NCI-H2227 (cell line): Measurements from ENCODE around the gene JADE3.
"Not testable (repeated sequence)": the region's sequence is repeated elsewhere in the genome, so short reads cannot be mapped to it uniquely, and the experiment has no call there.

ENCODE experiments used
- DNase-seq: peaks from one replicate; lab custom pipeline; 2025; ENCODE audit not compliant: unreplicated experiment; lab: John Stamatoyannopoulos, UW

The JADE3 gene

DNA sequence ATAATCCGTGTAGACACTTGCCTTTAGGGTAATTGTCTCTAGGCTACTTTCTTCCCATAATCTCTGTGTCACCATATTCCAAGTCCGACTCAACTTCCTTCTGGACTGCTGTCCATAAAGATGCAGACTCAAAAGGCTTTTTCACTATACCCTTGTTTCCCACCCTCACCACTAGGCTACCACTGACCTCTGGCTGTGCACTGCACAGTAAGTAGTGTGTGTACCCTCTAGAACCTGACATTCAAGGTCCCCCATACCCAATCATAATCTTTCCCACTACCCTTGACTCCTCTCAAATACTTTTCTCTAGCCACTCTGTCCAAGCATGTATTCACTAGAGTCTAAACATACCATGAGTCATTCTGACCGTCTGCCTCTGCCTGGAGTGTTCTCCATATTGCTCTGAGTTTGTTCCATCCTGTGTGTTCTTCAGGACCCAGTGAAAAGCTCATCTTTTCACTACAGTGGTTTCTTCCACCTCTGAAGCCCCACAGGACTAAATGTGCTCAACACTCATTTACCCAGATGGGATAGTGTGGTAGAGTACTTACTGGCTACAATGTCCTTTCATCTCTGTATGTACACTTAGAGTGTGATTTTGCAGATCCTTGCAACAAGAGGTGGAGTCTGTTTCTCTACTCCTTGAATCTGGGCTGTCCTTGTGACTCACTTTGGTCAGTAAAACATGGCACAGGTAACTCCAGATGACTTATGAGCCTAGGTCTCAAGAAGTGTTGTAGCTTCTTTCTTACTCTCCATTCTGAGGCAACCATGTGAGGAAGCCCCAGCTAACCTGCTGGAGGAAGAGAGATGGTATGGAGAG, 17.4 kb downstream of the JADE3 start:
- DNase-seq, result no peak

DNA sequence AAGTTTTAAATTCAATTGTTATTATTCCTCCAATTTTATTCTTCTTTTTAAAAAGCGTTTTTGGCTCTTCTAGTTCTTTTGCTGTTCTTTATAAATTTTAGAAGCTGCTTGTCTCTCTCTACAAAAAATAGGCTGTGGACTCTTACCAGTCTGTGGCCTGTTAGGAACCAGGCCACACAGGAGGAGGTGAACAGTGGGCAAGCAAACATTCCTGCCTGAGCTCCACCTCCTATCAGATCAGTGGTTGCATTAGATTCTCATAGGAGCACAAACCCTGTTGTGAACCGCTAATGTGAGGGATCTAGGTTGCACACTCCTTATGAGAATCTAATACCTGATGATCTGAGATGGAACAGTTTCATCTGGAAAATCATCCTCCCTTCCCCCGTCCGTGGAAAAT, 23.1 kb downstream of the JADE3 start:
- DNase-seq, result no peak

DNA sequence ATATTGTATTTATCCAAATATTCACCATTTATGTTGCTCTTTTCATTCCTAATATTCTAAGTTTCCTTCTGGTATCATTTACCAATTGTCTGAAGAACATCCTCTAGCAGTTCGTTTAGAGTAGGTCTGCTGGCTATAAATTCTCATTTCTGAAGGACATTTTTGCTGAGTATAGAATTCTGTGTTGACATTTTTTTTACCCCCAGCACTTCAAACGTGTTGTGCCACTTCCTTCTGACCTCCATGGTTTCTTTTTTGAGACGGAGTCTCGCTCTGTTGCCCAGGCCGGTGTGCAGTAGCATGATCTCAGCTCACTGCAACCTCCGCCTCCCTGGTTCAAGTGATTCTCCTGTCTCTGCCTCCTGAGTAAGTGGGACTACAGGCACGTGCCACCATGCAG, 26.4 kb downstream of the JADE3 start:
- no peak for DNase-seq

DNA sequence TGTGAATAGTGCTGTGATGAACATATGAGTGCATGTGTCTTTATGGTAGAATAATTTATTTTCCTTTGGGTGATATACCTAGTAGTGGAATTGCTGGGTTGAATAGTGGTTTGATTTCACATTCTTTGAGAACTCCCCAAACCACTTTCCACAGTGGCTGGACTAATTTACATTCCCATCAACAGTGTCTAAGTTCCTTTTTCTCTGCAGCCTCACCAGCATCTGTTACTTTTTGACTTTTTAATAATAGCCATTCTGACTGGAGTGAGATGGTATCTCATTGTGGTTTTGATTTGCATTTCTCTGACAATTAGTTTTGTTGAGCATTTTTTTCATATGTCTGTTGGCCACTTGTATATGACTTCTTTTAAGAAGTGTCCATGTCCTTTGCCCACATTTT, 29.1 kb downstream of the JADE3 start:
- DNase-seq, result no peak

DNA sequence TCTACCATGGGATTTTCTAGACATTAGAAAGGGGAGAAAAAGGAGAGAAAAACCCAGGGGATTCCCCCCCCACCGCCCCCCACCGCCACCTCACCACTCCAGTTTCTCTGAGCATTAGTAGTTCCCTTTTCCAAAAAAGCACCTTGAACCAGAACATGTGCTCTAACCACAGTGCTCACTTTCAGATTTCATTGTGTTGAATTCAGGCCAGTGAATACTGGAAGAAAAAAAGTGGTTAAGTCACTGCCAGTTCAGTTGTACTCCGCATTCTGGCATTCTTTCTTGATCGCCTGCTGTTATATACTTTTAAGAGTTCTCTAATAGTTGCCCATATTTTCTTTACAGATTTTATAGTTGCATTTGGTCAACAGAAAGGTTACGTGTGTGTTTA, 40.9 kb downstream of the JADE3 start:
- no peak for DNase-seq

DNA sequence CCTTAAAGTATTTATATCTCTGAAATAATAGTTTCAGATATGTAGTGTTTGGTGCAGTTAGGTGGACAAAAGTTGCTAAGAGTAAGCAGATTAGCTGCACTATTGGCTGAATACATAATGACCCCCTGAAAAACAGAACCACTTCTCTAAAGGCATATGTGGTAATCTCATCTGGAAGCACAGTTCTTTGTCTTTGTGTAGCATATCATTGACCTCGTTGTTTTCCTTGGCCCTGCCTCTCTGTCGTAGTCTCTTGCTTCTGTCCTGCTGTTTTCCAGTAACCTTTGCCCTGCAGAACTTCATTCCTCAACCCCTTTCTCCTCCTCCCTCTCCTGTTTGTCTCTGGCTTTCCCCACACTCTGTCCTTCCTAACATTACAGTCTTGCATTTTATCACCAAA, 41.4 kb downstream of the JADE3 start:
- DNase-seq, result no peak

DNA sequence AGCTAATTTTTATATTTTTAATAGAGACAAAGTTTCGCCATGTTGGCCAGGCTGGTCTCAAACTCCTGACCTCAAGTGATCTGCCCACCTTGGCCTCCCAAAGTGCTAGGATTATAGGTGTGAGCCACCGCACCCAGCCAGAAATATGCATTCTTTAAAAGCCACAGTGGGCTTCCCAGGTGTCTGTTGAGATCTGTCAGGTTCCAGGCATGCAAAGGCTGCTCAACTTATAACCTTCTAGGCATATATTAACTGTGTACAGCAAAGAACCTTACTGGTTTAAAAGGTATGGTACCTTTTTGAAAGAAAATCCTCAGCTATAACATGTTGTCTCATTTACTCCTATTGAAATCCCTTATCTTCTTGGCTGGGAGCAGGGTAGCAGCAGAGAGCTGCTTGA, 42.5 kb downstream of the JADE3 start:
- DNase-seq, result no peak

DNA sequence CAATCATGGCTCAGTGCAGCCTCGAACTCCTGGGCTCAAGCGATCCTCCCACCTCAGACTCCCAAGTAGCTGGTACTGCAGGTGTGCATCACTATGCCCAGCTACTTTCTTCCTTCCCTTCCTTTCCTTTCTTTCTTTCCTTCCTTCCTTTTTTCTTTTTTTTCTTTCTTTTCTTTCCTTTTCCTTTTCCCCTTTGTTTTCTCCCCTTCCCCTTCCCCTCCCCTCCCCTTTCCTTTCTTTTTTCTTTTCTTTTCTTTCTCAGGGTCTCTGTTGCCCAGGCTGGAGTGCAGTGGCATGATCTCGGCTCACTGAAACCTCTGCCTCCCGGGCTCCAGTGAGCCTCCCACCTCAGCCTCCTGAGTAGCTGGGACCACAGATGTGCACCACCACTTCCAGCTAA, 44.4 kb downstream of the JADE3 start:
- not testable (repeated sequence) for DNase-seq

DNA sequence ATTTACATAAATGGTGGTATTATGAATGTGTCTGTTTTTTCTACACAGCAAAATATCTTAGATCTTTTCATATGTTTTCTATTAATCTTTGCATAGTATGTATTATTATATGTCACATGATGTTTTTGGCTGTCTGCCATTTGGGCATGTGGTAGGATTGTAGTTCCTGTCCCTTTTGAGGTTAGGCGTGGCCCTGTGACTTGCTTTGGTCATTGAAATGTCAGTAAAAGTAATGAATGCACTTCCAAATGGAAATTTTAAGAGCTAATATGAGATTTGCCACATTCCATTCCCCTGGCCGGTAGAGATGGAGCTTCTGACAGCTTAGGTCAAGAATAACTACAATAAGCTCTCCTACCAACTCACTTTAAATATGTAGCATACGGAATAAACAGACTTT, 45.1 kb downstream of the JADE3 start:
- no peak for DNase-seq

DNA sequence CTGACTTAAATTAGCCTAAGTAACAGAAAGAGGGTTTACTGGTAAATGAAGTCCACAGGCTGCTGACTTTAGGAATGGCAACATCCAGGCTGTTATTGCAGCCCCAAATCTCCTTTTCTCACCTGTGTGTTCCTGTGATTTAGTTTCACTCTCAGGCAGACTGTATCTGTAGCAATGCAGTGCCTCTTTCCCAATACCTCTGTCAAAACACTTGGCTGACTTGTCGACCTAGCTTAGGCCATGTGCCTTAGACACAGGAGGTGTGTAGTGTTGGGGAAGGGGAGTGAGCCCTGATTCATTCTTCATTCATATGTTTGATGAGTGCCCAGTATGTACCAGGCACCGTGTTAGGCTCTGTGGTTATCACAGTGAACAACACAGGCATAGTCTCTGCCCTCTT, 46.9 kb downstream of the JADE3 start:
- no peak for DNase-seq

DNA sequence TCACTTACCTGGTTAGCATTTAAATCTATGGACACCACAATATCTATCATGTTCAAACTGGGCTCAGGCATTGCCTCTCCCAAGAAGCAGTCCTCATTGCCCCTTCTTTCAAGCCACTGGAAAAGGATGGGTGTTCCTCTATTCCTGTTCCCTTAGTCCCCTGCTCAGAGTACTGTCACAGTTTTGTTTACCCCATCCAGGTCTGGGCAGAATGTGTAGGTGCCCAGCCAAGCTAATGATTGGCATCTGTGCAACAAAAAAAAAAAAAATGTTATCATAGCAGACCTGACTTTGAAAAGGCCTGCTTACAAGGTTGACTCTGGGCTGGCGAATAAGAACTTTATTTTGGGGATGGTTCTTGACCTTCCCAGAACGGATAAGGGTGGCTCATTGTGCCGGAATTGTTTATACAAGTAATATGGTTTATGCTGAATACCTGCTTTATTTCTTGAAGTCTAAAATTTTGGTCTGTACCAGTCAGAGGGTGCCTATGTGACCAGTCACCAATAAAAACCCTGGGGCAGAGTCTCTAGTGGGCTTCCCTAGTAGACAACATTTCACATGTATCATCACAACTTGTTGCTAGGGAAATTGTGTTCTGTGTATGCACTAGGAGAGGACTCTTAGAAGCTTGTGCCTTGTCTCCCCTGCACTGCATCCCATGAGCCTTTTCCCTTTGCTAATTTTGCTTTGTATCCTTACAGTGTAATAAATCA, 47.9 kb downstream of the JADE3 start:
- DNase-seq, result no peak

DNA sequence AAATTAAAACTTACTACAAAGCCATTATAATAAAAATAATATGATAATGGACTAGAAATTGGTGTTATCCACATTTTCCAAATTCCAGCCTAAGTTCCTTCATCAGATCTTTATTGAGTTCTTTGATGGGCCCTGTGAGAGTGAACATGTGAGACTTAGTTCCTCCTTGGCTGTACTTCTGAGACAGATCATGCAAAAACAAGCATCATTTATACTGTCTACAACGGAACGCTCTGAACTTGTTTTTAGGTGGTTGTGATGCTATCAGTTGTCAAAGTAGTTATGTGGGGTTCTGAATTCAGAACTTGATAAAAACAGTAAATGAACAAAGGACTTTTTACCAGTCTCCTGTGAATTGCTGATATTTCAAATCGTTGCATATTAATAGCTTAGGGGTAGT, 48.9 kb downstream of the JADE3 start:
- DNase-seq, result no peak

DNA sequence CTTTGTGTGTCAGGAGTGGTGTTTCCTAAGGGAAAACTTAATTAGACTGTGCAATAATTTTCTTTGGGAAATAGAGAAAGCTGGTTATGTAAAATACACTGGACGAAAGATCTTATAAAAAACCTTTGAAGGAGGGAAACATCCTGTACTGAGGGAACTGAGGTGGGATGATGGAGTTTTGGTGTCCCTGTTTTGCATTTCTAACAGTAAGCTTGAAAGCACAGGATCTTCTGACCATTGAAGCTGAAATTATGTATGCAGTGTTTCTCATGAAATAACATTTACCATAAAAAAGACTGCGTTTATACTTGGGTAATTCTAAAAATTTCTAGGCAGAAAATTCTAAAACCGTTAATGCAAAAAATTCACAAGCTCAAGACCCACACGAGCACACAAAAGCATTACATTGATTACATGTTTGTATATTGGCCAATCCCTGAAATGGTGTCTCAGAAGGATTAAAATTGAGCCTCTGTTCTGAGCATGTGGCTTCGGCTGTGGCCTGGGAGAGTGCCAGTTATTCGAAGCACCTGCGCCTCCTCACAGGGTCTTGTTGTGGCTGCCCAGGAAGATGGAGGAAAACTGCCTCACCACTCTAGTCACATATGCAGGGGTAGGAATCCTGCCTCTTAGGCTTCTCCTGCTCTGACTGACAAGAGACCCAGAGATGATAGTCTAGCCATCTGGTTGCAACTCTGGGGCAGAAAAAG, 49.5 kb downstream of the JADE3 start:
- DNase-seq, result no peak

DNA sequence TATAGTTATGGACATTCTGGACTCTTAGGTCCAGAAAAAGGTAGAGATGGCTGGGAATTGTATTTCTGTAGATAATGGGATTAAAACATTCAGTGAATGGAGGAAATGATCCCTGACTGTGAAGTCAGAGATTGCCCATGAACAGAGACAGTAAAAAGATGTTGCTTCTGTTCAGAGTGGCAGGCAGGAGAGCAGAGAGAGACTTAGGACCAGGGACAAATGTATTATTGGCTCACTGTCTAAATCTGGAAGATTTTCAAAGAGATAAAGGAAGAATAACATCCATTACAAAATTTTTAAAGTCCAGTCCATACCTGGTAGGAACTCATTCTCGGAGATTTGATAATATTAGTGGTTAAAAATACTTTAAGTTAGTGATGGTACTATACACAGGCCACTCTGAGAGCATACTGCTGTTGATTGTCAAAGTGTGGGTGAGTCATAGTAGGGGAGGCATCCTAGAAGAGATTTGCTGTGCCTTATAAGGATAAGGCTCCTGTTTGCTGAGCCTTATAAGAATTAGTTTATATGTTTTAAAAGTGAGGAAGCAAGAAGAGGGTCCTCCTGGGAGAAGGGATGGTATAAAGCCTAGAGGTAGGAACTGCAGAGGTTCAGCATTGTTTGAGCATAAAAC, 53.0 kb downstream of the JADE3 start:
- DNase-seq, result no peak

DNA sequence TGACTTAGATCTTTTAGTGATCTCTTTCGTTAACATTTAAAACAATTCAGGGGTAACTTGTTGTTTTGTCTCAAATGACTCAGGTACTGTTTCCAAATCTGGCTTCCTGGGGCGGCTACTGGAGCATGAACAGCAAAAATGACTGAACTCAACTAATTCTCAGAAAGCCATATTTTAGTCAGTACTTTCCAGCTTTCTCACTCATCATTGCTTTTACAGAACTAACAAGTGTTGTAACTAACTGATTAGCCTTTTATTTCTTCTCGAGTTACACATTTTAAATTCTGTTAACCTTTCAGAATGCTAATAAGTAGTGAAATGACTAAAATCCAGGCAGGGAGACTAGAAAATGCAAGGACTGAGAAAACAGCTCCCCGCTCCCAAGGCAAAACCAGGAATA, 55.3 kb downstream of the JADE3 start:
- no peak for DNase-seq

DNA sequence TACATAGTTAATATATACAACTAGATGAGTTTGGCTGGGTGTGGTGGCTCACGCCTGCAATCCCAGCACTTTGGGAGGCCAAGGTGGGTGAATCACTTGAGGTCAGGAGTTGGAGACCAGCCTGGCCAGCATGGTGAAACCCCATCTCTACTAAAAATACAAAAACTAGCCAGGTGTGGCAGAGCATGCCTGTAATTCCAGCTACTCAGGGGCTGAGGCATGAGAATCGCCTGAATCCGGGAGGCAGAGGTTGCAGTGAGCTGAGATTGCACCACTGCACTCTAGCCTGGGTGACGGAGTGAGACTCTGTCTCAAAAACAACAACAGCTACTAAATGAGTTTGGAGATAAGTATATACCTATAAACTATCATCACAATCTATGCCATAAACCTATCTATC, 64.8 kb downstream of the JADE3 start:
- not testable (repeated sequence) for DNase-seq

DNA sequence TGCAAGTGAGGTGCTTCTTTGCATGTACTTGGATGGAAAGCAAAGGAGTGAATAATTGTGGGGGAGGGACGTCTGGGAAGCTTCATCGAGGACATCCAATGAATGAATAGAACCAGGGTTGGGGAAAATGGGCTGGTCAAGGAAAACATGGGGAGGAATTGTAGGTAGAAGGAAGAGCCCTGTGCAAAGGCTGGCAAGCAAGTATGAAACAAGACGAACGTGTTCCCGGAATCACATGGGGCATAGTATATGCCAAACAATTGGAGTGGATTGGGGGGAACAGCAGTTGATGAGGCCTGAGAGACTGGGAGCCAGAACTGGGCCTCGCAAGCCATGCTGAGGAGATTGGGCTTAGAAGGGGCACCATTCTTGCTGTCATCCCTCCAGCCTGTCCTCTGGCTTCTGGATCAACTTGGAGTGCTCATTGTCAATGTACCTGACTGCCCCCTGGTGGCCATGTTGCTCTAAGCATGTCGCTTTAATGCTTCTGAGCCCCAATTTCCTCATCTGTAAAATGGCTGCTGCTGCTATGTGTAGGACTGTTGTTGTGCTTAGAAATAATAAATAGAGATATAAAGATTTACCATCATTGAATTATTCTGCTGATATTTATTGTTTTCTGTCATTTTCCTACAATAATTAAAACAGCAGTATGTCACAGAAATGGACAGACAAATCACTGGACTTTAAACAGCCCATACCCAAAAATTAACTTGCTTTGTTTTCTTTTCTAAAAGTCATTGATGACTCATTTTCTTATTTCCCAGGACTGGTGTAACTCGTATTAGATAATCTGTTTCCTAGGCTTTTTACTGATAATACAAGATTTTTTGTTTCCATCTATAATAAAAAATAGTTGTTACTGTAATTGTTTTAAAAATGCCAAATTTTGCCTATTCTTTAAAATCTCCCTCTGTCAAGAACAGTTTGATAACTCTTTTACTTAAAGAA, 66.4 kb downstream of the JADE3 start:
- DNase-seq, result peak; percentile 78

DNA sequence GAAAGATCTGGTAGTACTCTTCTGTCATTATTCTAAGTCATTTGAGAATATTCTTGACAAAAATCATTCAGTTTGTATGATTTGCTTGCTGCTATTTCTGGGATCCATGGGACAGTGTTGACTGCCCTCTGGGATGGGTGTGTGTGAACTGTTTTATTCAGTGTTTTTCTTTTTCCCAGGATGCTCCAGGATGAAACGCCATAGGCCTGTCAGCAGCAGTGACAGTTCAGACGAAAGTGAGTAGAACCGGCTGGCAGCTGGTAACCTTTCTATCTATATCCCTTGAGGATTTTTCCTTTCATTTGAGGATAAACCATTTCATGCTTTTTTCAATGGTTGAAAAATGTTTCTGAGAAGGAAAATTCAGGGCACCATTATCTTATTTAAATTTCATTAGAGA, 72.5 kb downstream of the JADE3 start:
- DNase-seq, result no peak

DNA sequence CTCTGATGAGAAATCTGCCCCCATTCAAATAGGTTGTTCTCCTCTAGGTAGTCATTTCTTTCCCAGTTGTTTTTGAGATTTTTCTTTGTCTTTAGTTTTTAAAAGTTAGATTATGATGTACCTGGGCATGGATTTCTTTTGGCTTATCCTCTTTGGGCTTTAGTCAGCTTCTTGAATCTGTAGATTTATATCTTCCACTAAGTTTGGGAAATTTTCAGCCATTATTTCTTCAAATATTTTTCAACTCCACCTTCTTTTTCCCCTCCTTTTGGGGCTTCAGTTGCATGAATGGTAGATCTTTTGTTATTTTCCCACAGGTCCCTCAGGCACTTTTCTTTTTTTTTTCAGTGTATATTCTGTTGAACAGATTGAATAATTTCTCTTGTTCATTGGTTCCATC, 77.3 kb downstream of the JADE3 start:
- no peak for DNase-seq

DNA sequence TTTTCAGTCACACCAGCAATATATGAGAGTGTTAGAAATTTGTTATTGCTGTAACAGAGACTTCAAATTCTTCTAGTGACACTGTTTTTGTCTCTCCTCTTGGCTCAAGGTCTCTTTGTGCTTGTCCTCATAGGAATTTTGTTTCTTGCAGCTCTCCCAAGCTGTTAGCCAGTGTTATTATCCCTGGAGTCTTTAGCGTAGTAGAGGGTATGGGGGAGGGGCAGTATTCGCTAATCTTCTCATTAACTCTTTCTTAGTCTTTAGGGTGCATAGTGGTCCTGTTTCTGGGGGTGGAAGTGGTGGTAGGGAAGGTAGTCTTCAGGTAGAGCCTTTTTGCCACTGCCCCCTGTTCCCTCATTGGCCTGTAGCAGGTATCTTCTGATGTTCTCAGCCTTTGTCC, 79.4 kb downstream of the JADE3 start:
- no peak for DNase-seq
